Activated naive CD8-positive, alpha-beta T cell treated with anti-CD3 and anti-CD28 coated beads, Interleukin-2, amount 10 ng/mL, durations not matched to agents 7 days and 5 days (primary cell): ENCODE measurements around the gene ADAT1. TPM values are rescaled to one million over a fixed set of nuclear protein-coding genes. Genes with fewer than 3 reads are reported as not detected.
A peak's percentile ranks its signal among the peaks of the same experiment; 100 is the strongest.
"Not testable (repeated sequence)": the region's sequence is repeated elsewhere in the genome, so short reads cannot be mapped to it uniquely, and the experiment has no call there.

Source experiments
- ATAC-seq: fragments of 150-1000 bp; cut with Tn5 transposase; one replicate; pipeline ENCODE4 v1.10.0; 2021; ENCODE audit warnings: low read depth, moderate library complexity
- POLR2A ChIA-PET: fragments of 350-600 bp; sonication (Branson Sonifier 250); formaldehyde crosslinking; loops from one replicate; lab custom pipeline; 2021; ENCODE audit warnings: antibody characterized with exemption; lab: Charles Lee
- DNase-seq: peaks from one replicate; pipeline ENCODE4 v3.0.0; 2021
- H3K27ac Mint-ChIP-seq: one replicate; pipeline ENCODE4 v1.8.0; 2022; ENCODE audit warnings: mild to moderate bottlenecking, mixed read lengths
- H3K27me3 Mint-ChIP-seq: one replicate; pipeline ENCODE4 v1.8.0; 2022; ENCODE audit warnings: mild to moderate bottlenecking, moderate library complexity, mixed read lengths
- H3K36me3 Mint-ChIP-seq: one replicate; pipeline ENCODE4 v1.8.0; 2021; ENCODE audit warnings: mild to moderate bottlenecking, mixed read lengths
- H3K4me1 Mint-ChIP-seq: one replicate; pipeline ENCODE4 v1.8.0; 2021; ENCODE audit warnings: mixed read lengths
- H3K4me3 Mint-ChIP-seq: one replicate; pipeline ENCODE4 v1.8.0; 2022; ENCODE audit warnings: mild to moderate bottlenecking, moderate library complexity, mixed read lengths
- H3K9me3 Mint-ChIP-seq: one replicate; pipeline ENCODE4 v1.8.0; 2021; ENCODE audit warnings: mixed read lengths
- total RNA-seq, 2 experiments: library from RNA; stranded (reverse); gene quantifications; one replicate each; pipeline ENCODE4 v1.2.3, GENCODE V29; 2021

The ADAT1 gene
- total RNA-seq, 2 experiments from 2014 or later = 66.1 to 72.1 TPM

DNA sequence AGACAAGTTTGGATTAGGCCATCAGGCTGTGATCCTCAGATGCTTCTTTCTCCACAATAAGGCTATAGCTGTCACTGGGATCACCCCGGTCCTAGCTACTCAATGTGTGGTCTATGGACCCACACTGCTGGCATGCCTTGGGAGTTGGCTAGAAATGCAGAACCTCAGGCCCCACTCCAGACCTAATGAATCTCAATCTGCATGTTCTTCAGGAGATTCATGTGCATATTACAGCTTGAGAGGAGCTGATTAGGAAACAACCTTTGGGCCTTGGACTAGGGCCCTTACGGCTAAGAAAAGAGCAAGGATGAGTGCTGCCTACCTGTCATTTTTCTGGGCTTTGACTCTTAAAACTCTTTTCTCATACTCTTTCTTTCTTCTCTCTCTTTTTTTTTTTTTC, 7.5 kb downstream of the ADAT1 start:
- H3K27ac Mint-ChIP-seq = no peak overlapping the region
- no peak for DNase-seq
- no peak for ATAC-seq
- POLR2A ChIA-PET = no interaction called here
- H3K4me1 Mint-ChIP-seq = peaks cover 3% of the 10 kb centered on the region
- no peaks in the 10 kb centered on the region for H3K27me3 Mint-ChIP-seq
- no peaks in the 10 kb centered on the region for H3K9me3 Mint-ChIP-seq
- H3K36me3 Mint-ChIP-seq = peaks cover 34% of the 10 kb centered on the region
- H3K4me3 Mint-ChIP-seq = no peak overlapping the region

- no peak overlapping the region for H3K4me3 Mint-ChIP-seq
- H3K36me3 Mint-ChIP-seq = peaks cover 30% of the 10 kb centered on the region
- ATAC-seq (no peak), DNase-seq (no peak)
- no peaks in the 10 kb centered on the region for H3K27me3 Mint-ChIP-seq
- no peaks in the 10 kb centered on the region for H3K9me3 Mint-ChIP-seq
- H3K27ac Mint-ChIP-seq = no peak overlapping the region
- H3K4me1 Mint-ChIP-seq = peaks cover 1% of the 10 kb centered on the region
- POLR2A ChIA-PET = no interaction called here
Observed at GRCh38 chr16:75614066-75614897, 8.8 kb downstream of the ADAT1 start.

- POLR2A ChIA-PET = interaction anchor here (0.8 kb wide), 1 partner anchor 41 kb away, joined by 4 read pairs; the partner anchor contains the start of genes KARS1 and TERF2IP
- H3K27ac Mint-ChIP-seq = no peak overlapping the region
- ATAC-seq = no peak
- no peak for DNase-seq
- no peak overlapping the region for H3K4me3 Mint-ChIP-seq
- peaks cover 9% of the 10 kb centered on the region for H3K9me3 Mint-ChIP-seq
- peaks cover 48% of the 10 kb centered on the region for H3K36me3 Mint-ChIP-seq
- no peaks in the 10 kb centered on the region for H3K27me3 Mint-ChIP-seq
- H3K4me1 Mint-ChIP-seq = no peaks in the 10 kb centered on the region
Observed at GRCh38 chr16:75606507-75606906, 16.6 kb downstream of the ADAT1 start.

GRCh38 chr16:75603241-75603640, 19.8 kb downstream of the ADAT1 start:
- POLR2A ChIA-PET = no interaction called here
- no peaks in the 10 kb centered on the region for H3K4me1 Mint-ChIP-seq
- H3K27ac Mint-ChIP-seq = no peak overlapping the region
- H3K4me3 Mint-ChIP-seq = no peak overlapping the region
- DNase-seq = no peak
- H3K27me3 Mint-ChIP-seq = no peaks in the 10 kb centered on the region
- no peak for ATAC-seq
- peaks cover 64% of the 10 kb centered on the region for H3K36me3 Mint-ChIP-seq
- H3K9me3 Mint-ChIP-seq = peaks cover 9% of the 10 kb centered on the region

DNA sequence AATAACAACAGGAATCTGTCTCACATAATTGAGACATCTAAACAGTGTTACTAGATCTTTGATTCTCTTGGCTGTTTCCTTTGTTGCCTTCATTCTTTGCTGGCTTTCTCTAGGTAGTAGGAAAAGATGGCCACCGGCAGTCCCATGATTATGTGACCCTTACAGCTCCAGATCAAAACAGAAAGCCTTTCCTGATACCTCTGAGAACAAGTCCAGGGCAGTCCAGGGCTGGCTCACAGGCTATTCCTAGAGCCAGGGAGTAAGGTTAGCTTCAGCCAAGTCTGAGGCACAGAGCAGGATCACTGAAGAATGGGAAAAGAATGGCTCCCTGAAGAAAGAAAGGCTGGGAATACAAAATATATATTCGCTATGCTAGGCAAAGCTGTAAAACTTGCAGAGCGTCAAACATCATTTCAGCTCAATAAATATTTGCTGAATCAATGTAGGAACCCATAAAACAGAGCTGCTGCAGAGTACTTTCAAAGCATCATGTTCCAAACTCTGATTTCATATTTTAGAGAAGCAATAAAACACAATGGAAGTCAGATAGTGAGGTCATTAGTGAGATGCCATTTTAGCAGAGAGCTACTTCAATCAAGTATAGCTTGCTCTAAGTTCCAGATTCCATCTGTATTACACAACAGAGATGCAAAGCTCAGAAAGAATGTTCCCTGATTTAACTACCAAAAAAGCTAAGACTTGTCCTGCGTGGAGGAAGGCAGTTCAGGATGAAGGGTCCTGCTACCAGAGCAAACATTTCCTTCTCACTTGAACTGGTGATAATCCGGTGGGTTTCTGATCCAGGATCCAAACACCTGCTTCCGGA, 23.4 kb downstream of the ADAT1 start:
- no peaks in the 10 kb centered on the region for H3K27me3 Mint-ChIP-seq
- H3K4me3 Mint-ChIP-seq = no peak overlapping the region
- H3K36me3 Mint-ChIP-seq = peaks cover 59% of the 10 kb centered on the region
- H3K27ac Mint-ChIP-seq = no peak overlapping the region
- no peak for ATAC-seq
- no peak for DNase-seq
- POLR2A ChIA-PET = no interaction called here
- H3K9me3 Mint-ChIP-seq = peaks cover 10% of the 10 kb centered on the region
- H3K4me1 Mint-ChIP-seq = peaks cover 3% of the 10 kb centered on the region

GRCh38 chr16:75593825-75594820, 29.0 kb downstream of the ADAT1 start:
- peak overlapping the region; percentile 70 for H3K27ac Mint-ChIP-seq
- ATAC-seq = peak; percentile 60
- no peaks in the 10 kb centered on the region for H3K27me3 Mint-ChIP-seq
- POLR2A ChIA-PET = no interaction called here
- peaks cover 1% of the 10 kb centered on the region for H3K9me3 Mint-ChIP-seq
- DNase-seq = no peak
- H3K4me1 Mint-ChIP-seq = peaks cover 7% of the 10 kb centered on the region
- H3K4me3 Mint-ChIP-seq = no peak overlapping the region
- H3K36me3 Mint-ChIP-seq = peaks cover 18% of the 10 kb centered on the region

DNA sequence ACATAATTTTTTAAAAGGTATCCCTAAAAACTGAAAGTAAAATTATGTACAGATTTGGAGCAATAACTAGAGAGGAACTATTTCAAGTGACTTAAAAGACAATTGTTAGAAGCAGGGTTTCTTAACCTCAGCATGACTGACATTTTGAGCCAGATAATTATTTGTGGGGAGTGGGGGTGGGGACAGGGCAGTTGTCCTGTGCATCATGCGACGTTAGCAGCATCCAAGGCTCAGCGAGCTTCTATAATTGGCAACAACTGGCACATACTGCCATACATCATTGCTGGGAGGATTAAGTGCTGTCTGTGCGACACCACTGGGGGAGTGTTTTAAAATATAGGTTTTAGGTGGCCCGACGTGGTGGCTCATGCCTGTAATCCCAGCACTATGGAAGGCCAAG, 29.8 kb downstream of the ADAT1 start:
- H3K27me3 Mint-ChIP-seq = no peaks in the 10 kb centered on the region
- peaks cover 17% of the 10 kb centered on the region for H3K36me3 Mint-ChIP-seq
- H3K27ac Mint-ChIP-seq = no peak overlapping the region
- DNase-seq (no peak), ATAC-seq (no peak)
- no peak overlapping the region for H3K4me3 Mint-ChIP-seq
- H3K4me1 Mint-ChIP-seq = peaks cover 7% of the 10 kb centered on the region
- POLR2A ChIA-PET = no interaction called here
- H3K9me3 Mint-ChIP-seq = peaks cover 1% of the 10 kb centered on the region

DNA sequence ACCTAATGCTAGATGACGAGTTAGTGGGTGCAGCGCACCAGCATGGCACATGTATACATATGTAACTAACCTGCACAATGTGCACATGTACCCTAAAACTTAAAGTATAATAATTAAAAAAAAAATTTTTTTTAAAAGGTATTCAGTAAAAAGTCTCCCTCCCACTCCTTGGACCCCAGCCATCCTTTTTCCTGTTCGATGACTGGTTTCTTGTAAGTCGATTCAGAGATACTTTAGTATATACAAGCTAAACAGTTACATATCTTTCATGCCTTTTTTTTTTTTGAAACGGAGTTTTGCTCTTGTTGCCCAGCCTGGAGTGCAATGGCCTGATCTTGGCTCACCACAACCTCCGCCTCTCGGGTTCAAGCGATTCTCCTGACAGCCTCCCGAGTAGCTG, 31.2 kb downstream of the ADAT1 start:
- not testable (repeated sequence) for H3K36me3 Mint-ChIP-seq, H3K27me3 Mint-ChIP-seq, H3K4me1 Mint-ChIP-seq, H3K4me3 Mint-ChIP-seq, H3K9me3 Mint-ChIP-seq, ATAC-seq, H3K27ac Mint-ChIP-seq, DNase-seq
- POLR2A ChIA-PET = interaction anchor here (1.6 kb wide), 1 partner anchor 16 kb away, joined by 3 read pairs; no protein-coding TSS in a partner anchor

GRCh38 chr16:75590920-75591843, 31.9 kb downstream of the ADAT1 start:
- no peak overlapping the region for H3K27ac Mint-ChIP-seq
- peaks cover 7% of the 10 kb centered on the region for H3K4me1 Mint-ChIP-seq
- H3K27me3 Mint-ChIP-seq = no peaks in the 10 kb centered on the region
- POLR2A ChIA-PET = interaction anchor here (1.6 kb wide), 1 partner anchor 15 kb away, joined by 3 read pairs; no protein-coding TSS in a partner anchor
- H3K9me3 Mint-ChIP-seq = no peaks in the 10 kb centered on the region
- H3K36me3 Mint-ChIP-seq = peaks cover 3% of the 10 kb centered on the region
- DNase-seq (no peak), ATAC-seq (no peak)
- no peak overlapping the region for H3K4me3 Mint-ChIP-seq

GRCh38 chr16:75589306-75589705, 33.8 kb downstream of the ADAT1 start:
- H3K36me3 Mint-ChIP-seq = peaks cover 3% of the 10 kb centered on the region
- no peak overlapping the region for H3K27ac Mint-ChIP-seq
- peaks cover 4% of the 10 kb centered on the region for H3K4me1 Mint-ChIP-seq
- H3K4me3 Mint-ChIP-seq = no peak overlapping the region
- no peaks in the 10 kb centered on the region for H3K27me3 Mint-ChIP-seq
- H3K9me3 Mint-ChIP-seq = no peaks in the 10 kb centered on the region
- ATAC-seq (no peak), DNase-seq (no peak)
- POLR2A ChIA-PET = no interaction called here

- POLR2A ChIA-PET = no interaction called here
- no peak for DNase-seq
- no peak overlapping the region for H3K27ac Mint-ChIP-seq
Observed at GRCh38 chr16:75588716-75589115, 34.4 kb downstream of the ADAT1 start.

DNA sequence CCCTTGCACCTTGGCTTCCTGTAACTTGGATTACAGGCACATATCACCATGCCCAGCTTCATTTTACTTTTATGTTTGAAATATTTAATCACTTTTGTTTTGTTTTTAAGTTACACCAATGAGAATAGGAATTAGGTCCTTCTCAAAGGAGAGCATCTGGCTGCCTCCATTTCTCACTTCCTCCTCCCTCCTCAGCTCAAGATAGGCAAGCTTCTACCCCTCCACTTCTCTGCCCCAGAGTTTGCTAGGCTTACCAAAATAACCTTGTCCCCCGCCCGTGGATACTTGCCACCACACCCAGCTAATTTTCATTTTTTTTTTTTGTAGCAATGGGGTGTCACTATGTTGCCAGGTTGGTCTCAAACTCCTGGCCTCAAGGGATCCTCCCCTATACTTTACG, 39.0 kb downstream of the ADAT1 start:
- Mint-ChIP-seq H3K4me3 (no peak overlapping the region), H3K27me3 (no peaks in the 10 kb centered on the region), H3K4me1 (peaks cover 3% of the 10 kb centered on the region), H3K9me3 (no peaks in the 10 kb centered on the region), H3K27ac (no peak overlapping the region), H3K36me3 (peaks cover 3% of the 10 kb centered on the region)
- POLR2A ChIA-PET = interaction anchor here (1.1 kb wide), 1 partner anchor 9 kb away, joined by 3 read pairs; no protein-coding TSS in a partner anchor
- DNase-seq = no peak
- no peak for ATAC-seq

More at GRCh38 chr16:75588716-75589115, 34.4 kb downstream of the ADAT1 start:
- Mint-ChIP-seq H3K9me3 (no peaks in the 10 kb centered on the region), H3K4me1 (peaks cover 3% of the 10 kb centered on the region), H3K27me3 (no peaks in the 10 kb centered on the region), H3K36me3 (peaks cover under 1% of the 10 kb centered on the region), H3K4me3 (no peak overlapping the region)
- no peak for ATAC-seq
